Measurements from ENCODE around the gene CASP7. TPM values are rescaled to one million over a fixed set of nuclear protein-coding genes. Genes with fewer than 3 reads are reported as not detected.

Gene CASP7
- total and polyA plus RNA-seq, 2 donors from 2014 or later, result 18.9 to 19.0 TPM

- no peaks in the 10 kb centered on the region for H3K36me3 ChIP-seq (ENCODE audit: control insufficient read depth in 2 of 3, insufficient read depth in 3 of 3, low read length in 3 of 3)
- DNase-seq (no peak), FAIRE-seq (no peak)
- no peak overlapping the region for H3K4me3 ChIP-seq (ENCODE audit: low read length in 3 of 3)
- TF ChIP-seq CTCF (IDR thresholded peaks at IDR 0.05; ENCODE audit: borderline replicate concordance, extremely low read depth, insufficient read depth), result no peak
- intact Hi-C loops (cut with DNase I), result no loop called here
- H3K27me3 ChIP-seq (ENCODE audit: control insufficient read depth, insufficient read depth, low read length), result no peaks in the 10 kb centered on the region
- peaks cover 0 to 3% (median 0%) of the 10 kb centered on the region in 3 donors for H3K4me1 ChIP-seq (ENCODE audit: control insufficient read depth in 2 of 3, insufficient read depth in 2 of 3, low read depth in 1 of 3, low read length in 3 of 3)
- H3K9me3 ChIP-seq (ENCODE audit: control insufficient read depth in 2 of 3, insufficient read depth in 1 of 3, low read length in 3 of 3), result no peaks in the 10 kb centered on the region
- no peak overlapping the region for H3K27ac ChIP-seq (ENCODE audit: low read depth in 2 of 2, low read length in 2 of 2)
- no peak overlapping the region for H3K9ac ChIP-seq (ENCODE audit: low read length in 3 of 3)
Observed at GRCh38 chr10:113666682-113667252, 12.9 kb upstream of the CASP7 start.

GRCh38 chr10:113680190-113681111, 739 bp downstream of the CASP7 start:
- H3K4me3 ChIP-seq (ENCODE audit: low read length in 3 of 3), result peak overlapping the region; percentile 81 to 98 (median 95)
- DNase-seq (peak; percentile 37 to 83 (median 61)), FAIRE-seq (no peak)
- no peaks in the 10 kb centered on the region for H3K9me3 ChIP-seq (ENCODE audit: control insufficient read depth in 2 of 3, insufficient read depth in 1 of 3, low read length in 3 of 3)
- no peaks in the 10 kb centered on the region for H3K36me3 ChIP-seq (ENCODE audit: control insufficient read depth in 2 of 3, insufficient read depth in 3 of 3, low read length in 3 of 3)
- H3K27me3 ChIP-seq (ENCODE audit: control insufficient read depth, insufficient read depth, low read length), result no peaks in the 10 kb centered on the region
- intact Hi-C loops (cut with DNase I), result no loop called here
- TF ChIP-seq CTCF (IDR thresholded peaks at IDR 0.05; ENCODE audit: borderline replicate concordance, extremely low read depth, insufficient read depth), result no peak
- H3K27ac ChIP-seq (ENCODE audit: low read depth in 2 of 2, low read length in 2 of 2), result peak overlapping the region; percentile 92 to 96
- H3K9ac ChIP-seq (ENCODE audit: low read length in 3 of 3), result peak overlapping the region; percentile 60 to 99 (median 99)
- H3K4me1 ChIP-seq (ENCODE audit: control insufficient read depth in 2 of 3, insufficient read depth in 2 of 3, low read depth in 1 of 3, low read length in 3 of 3), result peaks cover 0 to 13% (median 7%) of the 10 kb centered on the region in 3 donors

- Histone ChIP-seq H3K4me3 (ENCODE audit: low read length in 3 of 3) (no peak overlapping the region), H3K36me3 (ENCODE audit: control insufficient read depth in 2 of 3, insufficient read depth in 3 of 3, low read length in 3 of 3) (no peaks in the 10 kb centered on the region), H3K9ac (ENCODE audit: low read length in 3 of 3) (no peak overlapping the region), H3K27me3 (ENCODE audit: control insufficient read depth, insufficient read depth, low read length) (no peaks in the 10 kb centered on the region), H3K27ac (ENCODE audit: low read depth in 2 of 2, low read length in 2 of 2) (no peak overlapping the region), H3K9me3 (ENCODE audit: control insufficient read depth in 2 of 3, insufficient read depth in 1 of 3, low read length in 3 of 3) (peaks cover 0 to 3% (median 0%) of the 10 kb centered on the region in 3 donors), H3K4me1 (ENCODE audit: control insufficient read depth in 2 of 3, insufficient read depth in 2 of 3, low read depth in 1 of 3, low read length in 3 of 3) (peaks cover 0 to 13% (median 7%) of the 10 kb centered on the region in 3 donors)
- FAIRE-seq (no peak), DNase-seq (no peak)
- no peak for TF ChIP-seq CTCF (IDR thresholded peaks at IDR 0.05; ENCODE audit: borderline replicate concordance, extremely low read depth, insufficient read depth)
- intact Hi-C loops (cut with DNase I), result no loop called here
Observed at GRCh38 chr10:113681533-113682470, 2.1 kb downstream of the CASP7 start.

Measured in kidney (tissue), 14 donors.